Type B pancreatic cell (in vitro differentiated cells): ENCODE results near the gene DDX54. TPM values are rescaled to one million over a fixed set of nuclear protein-coding genes. Genes with fewer than 3 reads are reported as not detected.
A peak's percentile ranks its signal among the peaks of the same experiment; 100 is the strongest.
"Not testable (repeated sequence)": the region's sequence is repeated elsewhere in the genome, so short reads cannot be mapped to it uniquely, and the experiment has no call there.

Experiments used
- DNase-seq: peaks from one replicate; pipeline ENCODE4 v3.0.0; 2021; ENCODE audit warnings: mixed read lengths; ENCODE audit not compliant: unreplicated experiment; ENCODE audit errors: extremely low spot score
- H3K27ac Mint-ChIP-seq: 2 replicates; pipeline ENCODE4 v1.8.0; 2021; ENCODE audit warnings: mild to moderate bottlenecking, mixed read lengths
- H3K27me3 Mint-ChIP-seq: 2 replicates; pipeline ENCODE4 v1.8.0; 2021; ENCODE audit warnings: mixed read lengths
- H3K36me3 Mint-ChIP-seq: 2 replicates; pipeline ENCODE4 v1.8.0; 2021; ENCODE audit warnings: mixed read lengths
- H3K4me1 Mint-ChIP-seq: one replicate; pipeline ENCODE4 v1.8.0; 2021; ENCODE audit warnings: mixed read lengths; ENCODE audit not compliant: unreplicated experiment
- H3K4me3 Mint-ChIP-seq: 2 replicates; pipeline ENCODE4 v1.8.0; 2021; ENCODE audit warnings: mild to moderate bottlenecking, mixed read lengths
- H3K9me3 Mint-ChIP-seq: 2 replicates; pipeline ENCODE4 v1.8.0; 2021; ENCODE audit warnings: mixed read lengths
- CTCF ChIP-seq: fragments of 200-600 bp; sonication (generic); conservative IDR thresholded peaks from 2 replicates; pipeline ENCODE4 v1.5.0; 2021; ENCODE audit warnings: antibody characterized with exemption, mild to moderate bottlenecking
- total RNA-seq: library from RNA; stranded (reverse); gene quantifications from 2 replicates; pipeline ENCODE4 v1.2.1, GENCODE V29; 2021; ENCODE audit warnings: low replicate concordance

DDX54 gene
- total RNA-seq, 1 donor from 2014 or later, result 66.1 TPM

GRCh38 chr12:113142886-113143332 is 42.4 kb downstream of the DDX54 start:
- Mint-ChIP-seq H3K9me3 (no peaks in the 10 kb centered on the region), H3K27me3 (no peaks in the 10 kb centered on the region), H3K27ac (peak overlapping the region; percentile 20), H3K4me3 (no peak overlapping the region), H3K36me3 (no peaks in the 10 kb centered on the region), H3K4me1 (no peaks in the 10 kb centered on the region)
- TF ChIP-seq CTCF, result no peak
- DNase-seq, result no peak

GRCh38 chr12:113142173-113142885 is 42.9 kb downstream of the DDX54 start:
- no peak overlapping the region for H3K27ac Mint-ChIP-seq
- H3K36me3 Mint-ChIP-seq, result no peaks in the 10 kb centered on the region
- H3K9me3 Mint-ChIP-seq, result no peaks in the 10 kb centered on the region
- H3K4me1 Mint-ChIP-seq, result no peaks in the 10 kb centered on the region
- no peak overlapping the region for H3K4me3 Mint-ChIP-seq
- no peak for TF ChIP-seq CTCF
- H3K27me3 Mint-ChIP-seq, result no peaks in the 10 kb centered on the region
- DNase-seq, result no peak

GRCh38 chr12:113141716-113142115 is 43.6 kb downstream of the DDX54 start:
- H3K4me3 Mint-ChIP-seq, H3K9me3 Mint-ChIP-seq, H3K27ac Mint-ChIP-seq, H3K4me1 Mint-ChIP-seq, H3K27me3 Mint-ChIP-seq, DNase-seq, H3K36me3 Mint-ChIP-seq: not testable (repeated sequence)

GRCh38 chr12:113140706-113141105 is 44.6 kb downstream of the DDX54 start:
- H3K9me3 Mint-ChIP-seq, result no peaks in the 10 kb centered on the region
- no peak for TF ChIP-seq CTCF
- H3K27ac Mint-ChIP-seq, result no peak overlapping the region
- peaks cover 14% of the 10 kb centered on the region for H3K27me3 Mint-ChIP-seq
- no peaks in the 10 kb centered on the region for H3K36me3 Mint-ChIP-seq
- no peaks in the 10 kb centered on the region for H3K4me1 Mint-ChIP-seq
- H3K4me3 Mint-ChIP-seq, result no peak overlapping the region
- DNase-seq, result no peak

DNA sequence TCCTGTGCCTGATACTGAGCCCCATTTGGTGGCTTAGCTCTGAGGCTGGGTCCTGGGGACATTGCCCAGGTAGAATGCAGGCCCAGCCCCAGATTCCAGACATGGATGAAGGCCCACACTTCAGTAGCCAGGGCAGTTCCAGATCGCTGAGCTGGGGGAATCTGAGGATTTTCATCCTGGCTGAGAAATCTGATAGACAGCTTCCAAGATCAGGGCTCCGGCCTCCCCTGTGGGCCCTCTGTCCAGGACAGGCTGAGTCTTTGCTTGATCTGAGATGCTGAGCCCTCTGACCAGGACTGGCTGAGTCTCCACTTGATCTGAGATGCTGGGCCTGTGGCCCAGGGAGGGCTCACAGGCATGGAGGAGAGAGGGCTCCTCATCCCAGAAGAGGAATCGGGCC is 46.5 kb downstream of the DDX54 start:
- no peak for DNase-seq
- no peaks in the 10 kb centered on the region for H3K4me1 Mint-ChIP-seq
- H3K9me3 Mint-ChIP-seq, result no peaks in the 10 kb centered on the region
- TF ChIP-seq CTCF, result no peak
- H3K27ac Mint-ChIP-seq, result no peak overlapping the region
- H3K36me3 Mint-ChIP-seq, result no peaks in the 10 kb centered on the region
- no peak overlapping the region for H3K4me3 Mint-ChIP-seq
- peaks cover 25% of the 10 kb centered on the region for H3K27me3 Mint-ChIP-seq

DNA sequence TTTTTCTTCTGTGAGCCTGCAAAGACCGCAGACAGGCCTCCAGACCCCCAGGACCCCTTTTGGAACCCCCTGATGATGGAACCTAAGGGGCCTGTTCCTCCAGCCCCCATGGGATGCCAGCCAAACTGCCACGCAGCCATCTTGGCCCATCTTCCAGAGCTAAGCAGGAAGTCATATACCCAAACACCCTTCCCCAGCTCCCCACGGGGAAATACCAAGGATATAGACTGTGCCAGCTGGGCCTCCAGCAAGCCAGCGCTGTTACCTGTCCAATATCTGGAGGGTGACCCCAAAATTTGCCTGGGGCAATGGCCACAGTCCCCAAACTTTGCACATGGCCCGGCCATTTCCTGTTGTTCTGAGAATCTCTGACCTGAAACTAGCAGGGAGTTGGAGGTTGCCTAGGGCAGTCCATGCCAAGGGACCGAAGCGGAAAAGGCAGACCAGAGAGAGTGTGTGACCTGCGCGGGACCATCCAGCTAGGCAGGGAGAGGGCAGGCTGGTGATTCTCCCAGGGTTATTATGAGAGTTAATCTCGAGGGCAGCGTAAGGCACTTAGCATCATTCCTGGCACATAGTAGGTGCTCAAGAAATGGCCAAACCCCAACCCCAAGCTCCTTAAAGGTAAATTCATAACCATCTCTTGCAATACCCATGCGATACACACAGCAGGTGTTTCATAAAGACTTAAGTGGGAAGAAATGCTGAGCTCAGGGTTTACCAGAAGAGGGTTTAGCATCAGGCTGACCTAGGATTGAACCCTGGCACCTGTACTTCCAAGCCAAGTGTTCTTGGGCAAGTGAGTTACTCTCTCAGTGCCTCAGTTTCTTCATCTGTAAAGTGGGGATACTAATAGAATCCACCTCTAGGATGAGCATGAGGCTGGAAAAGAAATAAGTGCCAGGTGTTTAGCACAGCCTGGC is 47.2 kb downstream of the DDX54 start:
- DNase-seq, result no peak
- H3K4me3 Mint-ChIP-seq, result no peak overlapping the region
- no peaks in the 10 kb centered on the region for H3K4me1 Mint-ChIP-seq
- no peaks in the 10 kb centered on the region for H3K36me3 Mint-ChIP-seq
- peaks cover 25% of the 10 kb centered on the region for H3K27me3 Mint-ChIP-seq
- no peaks in the 10 kb centered on the region for H3K9me3 Mint-ChIP-seq
- TF ChIP-seq CTCF, result no peak
- H3K27ac Mint-ChIP-seq, result no peak overlapping the region
